HUES48 (cell line): ENCODE results near the gene ASCC2.

Source experiments
- H3K27ac ChIP-seq: one replicate; pipeline ENCODE4 v1.7.0; 2013; ENCODE audit warnings: low read depth, low read length, inconsistent platforms
- H3K27me3 ChIP-seq: 2 replicates; pipeline ENCODE4 v1.6.1; 2013; ENCODE audit warnings: mild to moderate bottlenecking, low read length; ENCODE audit not compliant: control insufficient read depth, insufficient read depth
- H3K36me3 ChIP-seq: 2 replicates; pipeline ENCODE4 v1.6.1; 2013; ENCODE audit warnings: low read length; ENCODE audit not compliant: control insufficient read depth, insufficient read depth
- H3K4me1 ChIP-seq: 2 replicates; pipeline ENCODE4 v1.6.1; 2013; ENCODE audit warnings: mild to moderate bottlenecking, low read length; ENCODE audit not compliant: control insufficient read depth, insufficient read depth
- H3K4me3 ChIP-seq: 2 replicates; pipeline ENCODE4 v1.5.1; 2013; ENCODE audit warnings: mild to moderate bottlenecking, low read depth, low read length
- H3K9ac ChIP-seq: 2 replicates; pipeline ENCODE4 v1.6.1; 2013; ENCODE audit warnings: mild to moderate bottlenecking, low read depth, low read length, moderate library complexity
- H3K9me3 ChIP-seq: 2 replicates; pipeline ENCODE4 v1.6.1; 2013; ENCODE audit warnings: low read length; ENCODE audit not compliant: control insufficient read depth, insufficient read depth

The ASCC2 gene, protein sequence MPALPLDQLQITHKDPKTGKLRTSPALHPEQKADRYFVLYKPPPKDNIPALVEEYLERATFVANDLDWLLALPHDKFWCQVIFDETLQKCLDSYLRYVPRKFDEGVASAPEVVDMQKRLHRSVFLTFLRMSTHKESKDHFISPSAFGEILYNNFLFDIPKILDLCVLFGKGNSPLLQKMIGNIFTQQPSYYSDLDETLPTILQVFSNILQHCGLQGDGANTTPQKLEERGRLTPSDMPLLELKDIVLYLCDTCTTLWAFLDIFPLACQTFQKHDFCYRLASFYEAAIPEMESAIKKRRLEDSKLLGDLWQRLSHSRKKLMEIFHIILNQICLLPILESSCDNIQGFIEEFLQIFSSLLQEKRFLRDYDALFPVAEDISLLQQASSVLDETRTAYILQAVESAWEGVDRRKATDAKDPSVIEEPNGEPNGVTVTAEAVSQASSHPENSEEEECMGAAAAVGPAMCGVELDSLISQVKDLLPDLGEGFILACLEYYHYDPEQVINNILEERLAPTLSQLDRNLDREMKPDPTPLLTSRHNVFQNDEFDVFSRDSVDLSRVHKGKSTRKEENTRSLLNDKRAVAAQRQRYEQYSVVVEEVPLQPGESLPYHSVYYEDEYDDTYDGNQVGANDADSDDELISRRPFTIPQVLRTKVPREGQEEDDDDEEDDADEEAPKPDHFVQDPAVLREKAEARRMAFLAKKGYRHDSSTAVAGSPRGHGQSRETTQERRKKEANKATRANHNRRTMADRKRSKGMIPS

DNA sequence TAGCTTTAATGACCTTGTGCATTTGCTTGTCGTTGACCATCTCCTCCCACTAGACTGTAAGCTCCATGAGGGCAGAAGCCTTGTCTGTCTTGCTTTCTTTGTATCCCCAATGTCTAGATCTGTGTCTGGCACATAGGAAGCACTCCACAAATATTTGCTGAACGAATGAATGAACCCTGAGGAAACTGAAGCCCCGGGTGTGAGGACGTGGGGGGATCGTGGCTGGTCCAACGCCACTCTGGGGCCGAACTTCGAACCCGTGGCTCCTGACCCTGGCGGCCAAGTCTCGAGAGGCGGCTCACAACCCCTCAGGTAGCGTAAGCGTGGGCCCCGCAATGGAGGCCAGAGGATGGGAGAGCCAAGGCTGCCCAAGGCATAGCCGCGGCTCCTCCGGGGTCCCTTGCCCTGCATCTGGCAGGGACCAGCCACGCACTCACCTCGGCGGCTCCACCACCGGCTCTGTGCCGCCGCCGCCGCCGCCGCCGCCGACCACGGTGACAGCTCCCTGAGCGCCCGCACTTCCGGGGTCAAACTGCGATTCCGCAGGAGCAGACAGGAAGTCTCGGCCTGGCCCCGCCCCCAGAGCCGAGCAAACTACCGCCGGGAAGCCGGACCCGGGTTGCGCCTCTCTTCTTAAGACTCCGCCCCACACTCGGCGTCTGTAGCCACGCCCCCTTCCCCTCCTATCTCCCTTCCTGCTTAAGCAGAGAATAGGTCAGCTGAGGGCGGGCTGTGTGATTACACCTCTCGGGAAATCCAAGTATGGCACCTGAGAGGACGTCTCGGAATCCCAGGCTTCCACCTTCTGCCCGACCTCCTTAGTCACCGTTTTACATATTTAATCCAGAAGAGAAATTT, at the start of gene ASCC2:
TSS of gene ASCC2 (minus strand) at position 534 of the 858 bp plus-strand sequence. CDS start 5,949 bp downstream, outside the sequence.
- Histone ChIP-seq H3K9me3 (no peaks in the 10 kb centered on the region), H3K4me1 (peaks cover 14% of the 10 kb centered on the region), H3K27ac (peak within 1 kb of the TSS; percentile 25), H3K36me3 (peaks cover 6% of the 10 kb centered on the region; the same call in 1 of the 2 replicates), H3K4me3 (peak within 1 kb of the TSS; percentile 93), H3K27me3 (no peaks in the 10 kb centered on the region), H3K9ac (peak within 1 kb of the TSS; percentile 49; the same call in 1 of the 2 replicates)

- peaks cover 16% of the 10 kb centered on the region for H3K4me1 ChIP-seq
- H3K27ac ChIP-seq = no peak overlapping the region
- no peaks in the 10 kb centered on the region for H3K27me3 ChIP-seq
Measured at GRCh38 chr22:29887358-29887757, 49.3 kb upstream of the ASCC2 start.

DNA sequence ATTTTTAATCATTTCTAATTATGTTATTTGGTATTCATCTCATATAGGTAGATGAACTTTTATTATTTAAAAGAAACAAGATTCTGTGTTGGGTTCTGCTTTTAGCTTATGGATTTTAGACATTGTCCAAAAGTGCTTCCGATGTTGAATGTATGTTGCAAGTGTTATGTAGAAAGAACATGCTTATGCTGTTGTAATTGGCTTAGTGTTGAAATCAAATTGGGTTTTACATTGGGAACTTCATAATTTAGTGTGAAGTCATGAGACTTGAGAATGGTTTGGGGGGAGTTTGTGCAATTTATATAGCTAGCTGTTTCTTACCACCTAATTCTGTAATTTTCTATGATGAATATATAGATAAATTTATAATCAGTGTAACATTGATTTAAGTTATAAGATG, 48.5 kb upstream of the ASCC2 start:
- Histone ChIP-seq H3K9me3 (no peaks in the 10 kb centered on the region), H3K27me3 (no peaks in the 10 kb centered on the region), H3K36me3 (no peaks in the 10 kb centered on the region), H3K27ac (no peak overlapping the region), H3K4me1 (peaks cover 16% of the 10 kb centered on the region), H3K9ac (no peak overlapping the region), H3K4me3 (no peak overlapping the region)

More at GRCh38 chr22:29887358-29887757, 49.3 kb upstream of the ASCC2 start:
- Histone ChIP-seq H3K36me3 (no peaks in the 10 kb centered on the region), H3K4me3 (no peak overlapping the region), H3K9me3 (no peaks in the 10 kb centered on the region), H3K9ac (no peak overlapping the region)

- Histone ChIP-seq H3K27me3 (no peaks in the 10 kb centered on the region), H3K9ac (no peak overlapping the region), H3K27ac (no peak overlapping the region), H3K9me3 (no peaks in the 10 kb centered on the region), H3K4me1 (peaks cover 16% of the 10 kb centered on the region), H3K4me3 (no peak overlapping the region), H3K36me3 (no peaks in the 10 kb centered on the region)
Measured at GRCh38 chr22:29885610-29886009, 47.5 kb upstream of the ASCC2 start.

- H3K36me3 ChIP-seq = no peaks in the 10 kb centered on the region
- H3K4me3 ChIP-seq = peak overlapping the region; percentile 98
- H3K27ac ChIP-seq = peak overlapping the region; percentile 97
- no peaks in the 10 kb centered on the region for H3K27me3 ChIP-seq
- H3K9me3 ChIP-seq = no peaks in the 10 kb centered on the region
- peaks cover 16% of the 10 kb centered on the region for H3K4me1 ChIP-seq
- H3K9ac ChIP-seq = peak overlapping the region; percentile 61; the same call in 1 of the 2 replicates
Measured at GRCh38 chr22:29883775-29884097, 45.7 kb upstream of the ASCC2 start.

DNA sequence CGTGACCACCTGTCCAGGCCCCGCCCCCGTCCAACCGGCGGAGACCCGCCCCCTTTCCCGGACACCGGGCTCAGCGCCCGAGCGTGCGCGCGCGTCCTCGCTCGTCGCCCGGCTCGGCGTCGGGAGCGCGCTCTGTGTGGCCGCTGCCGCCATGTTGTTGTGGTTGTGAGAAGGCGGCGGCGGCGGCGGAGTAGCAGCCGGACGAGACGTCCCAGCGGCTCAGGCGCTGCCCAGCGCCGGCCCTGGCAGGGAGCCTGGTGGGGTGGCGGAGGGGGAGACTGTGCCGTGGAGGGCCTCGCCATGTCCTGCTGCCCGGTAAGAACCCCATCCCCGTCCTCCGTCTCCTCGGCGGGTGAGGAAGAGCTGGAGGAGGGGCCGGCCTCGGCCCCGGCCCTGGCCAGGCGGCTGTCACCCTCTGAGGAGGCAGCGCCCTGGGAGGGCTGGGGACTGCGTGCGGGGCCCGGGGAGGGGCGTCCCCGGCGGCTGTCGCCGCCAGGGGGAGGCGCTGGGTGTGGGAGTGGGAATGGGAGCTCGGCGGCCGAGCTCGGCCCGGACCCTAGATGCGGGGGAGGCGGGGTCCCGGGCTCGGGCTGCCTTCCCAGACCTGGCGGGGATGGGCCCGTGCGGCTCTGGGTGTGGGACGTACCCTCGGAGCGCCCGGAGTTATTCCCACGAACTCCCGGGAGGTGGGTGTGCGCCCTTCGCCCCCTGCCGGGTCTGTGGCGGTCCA, 45.1 kb upstream of the ASCC2 start, which contains the start of gene MTMR3:
TSS of gene MTMR3 (plus strand) at position 130 of the 730 bp plus-strand sequence. CDS start 87,886 bp downstream, outside the sequence.
- Histone ChIP-seq H3K27me3 (no peaks in the 10 kb centered on the region), H3K27ac (peak within 1 kb of the TSS; percentile 97), H3K4me1 (peaks cover 16% of the 10 kb centered on the region), H3K4me3 (peak within 1 kb of the TSS; percentile 98), H3K9ac (peak within 1 kb of the TSS; percentile 78; the same call in 1 of the 2 replicates), H3K9me3 (no peaks in the 10 kb centered on the region), H3K36me3 (no peaks in the 10 kb centered on the region)

DNA sequence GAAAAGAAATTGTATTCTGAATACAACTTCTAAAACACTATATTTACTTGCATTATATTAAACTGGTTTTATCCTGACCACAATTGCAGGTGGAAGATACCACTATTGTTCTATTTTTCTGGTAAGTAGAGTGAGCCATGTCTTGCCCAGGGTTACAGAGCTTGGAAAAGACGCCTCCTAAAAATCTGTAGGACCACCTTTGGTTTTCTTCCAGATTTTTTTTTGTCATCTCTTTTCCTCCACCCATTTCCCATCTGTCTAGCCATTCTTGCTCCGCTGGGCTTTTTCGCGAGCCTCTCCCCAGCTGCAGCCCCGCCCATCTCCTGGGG, 44.6 kb upstream of the ASCC2 start:
- H3K36me3 ChIP-seq = no peaks in the 10 kb centered on the region
- no peak overlapping the region for H3K27ac ChIP-seq
- H3K9ac ChIP-seq = no peak overlapping the region
- H3K4me1 ChIP-seq = peaks cover 16% of the 10 kb centered on the region
- H3K9me3 ChIP-seq = no peaks in the 10 kb centered on the region
- H3K27me3 ChIP-seq = no peaks in the 10 kb centered on the region
- no peak overlapping the region for H3K4me3 ChIP-seq

- H3K4me3 ChIP-seq = no peak overlapping the region
- no peaks in the 10 kb centered on the region for H3K27me3 ChIP-seq
- no peaks in the 10 kb centered on the region for H3K36me3 ChIP-seq
- 0 out of 2 replicates have a peak, but pooled peaks cover 3% of the 10 kb centered on the region for H3K4me1 ChIP-seq
- no peaks in the 10 kb centered on the region for H3K9me3 ChIP-seq
- no peak overlapping the region for H3K9ac ChIP-seq
- no peak overlapping the region for H3K27ac ChIP-seq
Measured at GRCh38 chr22:29879753-29880152, 41.7 kb upstream of the ASCC2 start.

DNA sequence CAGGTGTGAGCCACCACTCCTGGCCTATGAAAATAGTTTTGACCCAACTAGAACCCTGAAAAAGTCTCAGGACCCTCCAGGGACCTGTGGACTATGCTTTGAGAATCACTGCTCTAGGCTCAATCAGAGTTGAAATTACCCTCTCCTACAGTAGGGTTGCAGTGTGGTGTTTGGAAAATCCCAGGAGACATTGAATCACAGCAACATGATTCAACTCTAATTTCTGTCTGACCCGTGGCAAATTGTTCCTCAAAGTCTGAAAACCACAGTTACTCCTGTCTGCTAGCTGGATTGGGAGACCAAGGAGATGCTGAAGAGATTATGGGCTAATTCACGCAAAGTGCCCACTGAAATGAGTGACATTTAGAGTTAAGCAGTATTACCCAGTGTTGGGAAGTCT, 39.5 kb upstream of the ASCC2 start:
- Histone ChIP-seq H3K27me3 (no peaks in the 10 kb centered on the region), H3K36me3 (no peaks in the 10 kb centered on the region), H3K4me1 (peaks cover 1% of the 10 kb centered on the region; the same call in 1 of the 2 replicates), H3K4me3 (no peak overlapping the region), H3K9ac (no peak overlapping the region), H3K27ac (no peak overlapping the region), H3K9me3 (no peaks in the 10 kb centered on the region)

GRCh38 chr22:29873943-29874342, 35.9 kb upstream of the ASCC2 start:
- Histone ChIP-seq H3K4me3 (no peak overlapping the region), H3K9ac (no peak overlapping the region)

More at GRCh38 chr22:29873943-29874342, 35.9 kb upstream of the ASCC2 start:
- Histone ChIP-seq H3K27me3 (no peaks in the 10 kb centered on the region), H3K4me1 (peaks cover 16% of the 10 kb centered on the region), H3K9me3 (no peaks in the 10 kb centered on the region), H3K27ac (no peak overlapping the region), H3K36me3 (no peaks in the 10 kb centered on the region)
